ENCODE results near the gene CD82. TPM values are rescaled to one million over a fixed set of nuclear protein-coding genes. Genes with fewer than 3 reads are reported as not detected.

The CD82 gene
- total and polyA plus RNA-seq, 2 of the 13 experiments (the other 11 are each of a cell fraction or from before 2014, with no cell fraction given), result 0.05 TPM; not detected in 1

- no peak for TF ChIP-seq ZBTB3 (CRISPR knock-in tag; IDR thresholded peaks at IDR 0.05; ENCODE audit: borderline replicate concordance, low read depth)
- no peak for TF ChIP-seq ZNF605 (CRISPR knock-in tag; IDR thresholded peaks at IDR 0.05)
- TF ChIP-seq SIX4 (CRISPR knock-in tag; IDR thresholded peaks at IDR 0.05), result no peak
- TF ChIP-seq TCF12 (IDR thresholded peaks at IDR 0.05), result no peak
- TF ChIP-seq TCF12 (CRISPR knock-in tag; IDR thresholded peaks at IDR 0.05), result no peak
- TF ChIP-seq ZNF275 (CRISPR knock-in tag; IDR thresholded peaks at IDR 0.05; ENCODE audit: borderline replicate concordance), result no peak
- no peak for TF ChIP-seq ZNF17 (CRISPR knock-in tag; IDR thresholded peaks at IDR 0.05)
- TF ChIP-seq ZNF260 (CRISPR knock-in tag; IDR thresholded peaks at IDR 0.05; ENCODE audit: borderline replicate concordance, low read depth), result no peak
- TF ChIP-seq ZNF547 (CRISPR knock-in tag; IDR thresholded peaks at IDR 0.05), result no peak
Measured at GRCh38 chr11:44531636-44532035, 33.8 kb upstream of the CD82 start (continued).

- FAIRE-seq, result no peak
- Histone ChIP-seq H3K4me1 (ENCODE audit: insufficient read depth, low read length) (no peaks in the 10 kb centered on the region), H2AFZ (ENCODE audit: low read length) (no peak overlapping the region), H3K27me3 (ENCODE audit: control insufficient read depth in 1 of 2, insufficient read depth in 2 of 2, low read length in 2 of 2) (peaks cover 2 to 13% of the 10 kb centered on the region in 2 experiments; a peak in 3 of 5 replicates), H3K27ac (ENCODE audit: extremely low read length, insufficient read depth, low read length) (no peak overlapping the region), H4K20me1 (ENCODE audit: insufficient read depth, low read length) (no peaks in the 10 kb centered on the region), H3K4me3 (replicated peaks in 1 of 3; ENCODE audit: insufficient read depth in 1 of 3, low read depth in 2 of 3, low read length in 3 of 3) (no peak overlapping the region), H3K4me2 (ENCODE audit: low read depth, low read length) (no peak overlapping the region), H3K9ac (ENCODE audit: insufficient read depth, low read depth, low read length) (no peak overlapping the region), H3K36me3 (replicated peaks in 1 of 2; ENCODE audit: control insufficient read depth in 1 of 2, insufficient read depth in 2 of 2, low read length in 2 of 2) (no peaks in the 10 kb centered on the region), H3K79me2 (ENCODE audit: insufficient read depth, low read length) (no peaks in the 10 kb centered on the region), H3K9me3 (ENCODE audit: low read length) (no peaks in the 10 kb centered on the region)
- ATAC-seq, result no peak
- DNase-seq (ENCODE audit: low spot score), result no peak
- ChIA-PET POLR2A (no interaction called here), CTCF (ENCODE audit: low intra/inter-chr PET ratio, low total read pairs) (no interaction called here)
- in situ Hi-C loops (cut with HindIII; ENCODE audit: extremely low pct_ligation_motif_present, low pct_unique_long_range_greater_than_20kb), result loop anchor here (10.0 to 25.0 kb wide), 2 partner anchors 246 to 438 kb away; partner anchors contain the start of gene EXT2
- no TSS peak for BruUV-seq (replicated peaks)
- intact Hi-C loops (cut with micrococcal nuclease; ENCODE audit: unreplicated experiment), result no loop called here
- WGBS (ENCODE audit: low lambda C conversion rate), result 17% methylated on average over 4 of the region's 4 CpGs
- TF ChIP-seq PBX2 (CRISPR knock-in tag; IDR thresholded peaks at IDR 0.05) (no peak), CREB3 (CRISPR knock-in tag; IDR thresholded peaks at IDR 0.05) (no peak), CTCF (CRISPR knock-in tag; IDR thresholded peaks at IDR 0.05) (no peak), ZNF33A (CRISPR knock-in tag; IDR thresholded peaks at IDR 0.05; ENCODE audit: borderline replicate concordance) (no peak), ZNF766 (CRISPR knock-in tag; IDR thresholded peaks at IDR 0.05; ENCODE audit: borderline replicate concordance) (no peak), STAG1 (CRISPR knock-in tag; IDR thresholded peaks at IDR 0.05) (no peak), RBFOX2 (IDR thresholded peaks at IDR 0.05; ENCODE audit: low read depth, low read length) (no peak), PCBP1 (IDR thresholded peaks at IDR 0.05; ENCODE audit: borderline replicate concordance, low read depth, low read length) (no peak), ZNF414 (CRISPR knock-in tag; IDR thresholded peaks at IDR 0.05) (no peak), ZSCAN30 (CRISPR knock-in tag; IDR thresholded peaks at IDR 0.05) (no peak), SMYD3 (CRISPR knock-in tag; IDR thresholded peaks at IDR 0.05) (no peak)
Measured at GRCh38 chr11:44532809-44533208, 32.7 kb upstream of the CD82 start.
